Stimulated activated naive CD4-positive, alpha-beta T cell treated with Interleukin-2 at 50 U/mL for 16 hours (primary cell): ENCODE results near the gene TRIM34.
"Not testable (repeated sequence)": the region's sequence is repeated elsewhere in the genome, so short reads cannot be mapped to it uniquely, and the experiment has no call there.

ENCODE experiments used
- DNase-seq: peaks from one replicate; lab custom pipeline; 2025; lab: John Stamatoyannopoulos, UW

TRIM34 gene

GRCh38 chr11:5620651-5621521 lies 3.9 kb upstream of the TRIM34 start:
- DNase-seq, result no peak

GRCh38 chr11:5621580-5621979 lies 3.2 kb upstream of the TRIM34 start:
- no peak for DNase-seq

- no peak for DNase-seq
These were observed 2.0 kb upstream of the TRIM34 start for GRCh38 chr11:5622802-5623201.

GRCh38 chr11:5625281-5625680 lies 480 bp downstream of the TRIM34 start:
- DNase-seq, result no peak

- no peak for DNase-seq
These were observed 1.4 kb downstream of the TRIM34 start for GRCh38 chr11:5626196-5626595.

GRCh38 chr11:5631417-5631816 lies 6.6 kb downstream of the TRIM34 start:
- DNase-seq, result no peak

- DNase-seq, result no peak
These were observed 7.3 kb downstream of the TRIM34 start for GRCh38 chr11:5631969-5632635.

- DNase-seq, result no peak
These were observed 15.2 kb downstream of the TRIM34 start for GRCh38 chr11:5639953-5640352.

GRCh38 chr11:5643585-5643984 lies 18.8 kb downstream of the TRIM34 start:
- DNase-seq, result no peak

- no peak for DNase-seq
These were observed 21.3 kb downstream of the TRIM34 start for GRCh38 chr11:5646139-5646538.

- DNase-seq, result no peak
These were observed 30.7 kb downstream of the TRIM34 start for GRCh38 chr11:5655474-5655873.

- not testable (repeated sequence) for DNase-seq
These were observed 32.2 kb downstream of the TRIM34 start for GRCh38 chr11:5656956-5657355.

- no peak for DNase-seq
These were observed 33.5 kb downstream of the TRIM34 start for GRCh38 chr11:5658318-5658717.

GRCh38 chr11:5663511-5663910 lies 38.7 kb downstream of the TRIM34 start:
- DNase-seq, result no peak

GRCh38 chr11:5665051-5665570 lies 40.3 kb downstream of the TRIM34 start:
- no peak for DNase-seq

- no peak for DNase-seq
These were observed 41.1 kb downstream of the TRIM34 start for GRCh38 chr11:5665746-5666401.

- no peak for DNase-seq
These were observed 41.6 kb downstream of the TRIM34 start for GRCh38 chr11:5666402-5666793.

- no peak for DNase-seq
These were observed 47.0 kb downstream of the TRIM34 start for GRCh38 chr11:5671831-5672230.

GRCh38 chr11:5674391-5674790 lies 49.6 kb downstream of the TRIM34 start:
- no peak for DNase-seq

- no peak for DNase-seq
These were observed 55.0 kb downstream of the TRIM34 start for GRCh38 chr11:5679811-5680210.

- not testable (repeated sequence) for DNase-seq
These were observed 58.2 kb downstream of the TRIM34 start for GRCh38 chr11:5682890-5683441.

GRCh38 chr11:5683620-5684019 lies 58.8 kb downstream of the TRIM34 start:
- peak; percentile 31 for DNase-seq
